Lung (tissue), 12 donors: ENCODE measurements around the gene ASCC3. TPM values are rescaled to one million over a fixed set of nuclear protein-coding genes. Genes with fewer than 3 reads are reported as not detected.

Experiments used
- ATAC-seq: fragments of 200-7000 bp; cut with Tn5 transposase; one replicate; pipeline ENCODE4 v1.9.1; 2020; ENCODE audit warnings: moderate number of reproducible peaks; ENCODE audit not compliant: insufficient read depth, low FRiP score
- DNase-seq, 3 donors: peaks; one replicate each; pipeline ENCODE4 v3.0.0-alpha.2; 2013 to 2017
- H3K27ac ChIP-seq, 2 donors: one replicate each; pipeline ENCODE4 v1.5.1; 2013; ENCODE audit warnings: mild to moderate bottlenecking in 2 of 2, moderate library complexity in 2 of 2, control low read depth in 1 of 2, inconsistent platforms in 1 of 2, low read depth in 1 of 2, low read length in 1 of 2
- H3K27me3 ChIP-seq, 3 donors: one replicate each; pipeline ENCODE4 v1.5.1; 2013; ENCODE audit warnings: low read length in 2 of 3; ENCODE audit not compliant: control insufficient read depth in 3 of 3, insufficient read depth in 3 of 3
- H3K36me3 ChIP-seq, 4 donors: one replicate each; pipeline ENCODE4 v1.5.1; 2013; ENCODE audit warnings: low read length in 4 of 4, mild to moderate bottlenecking in 1 of 4, moderate library complexity in 1 of 4; ENCODE audit not compliant: control insufficient read depth in 4 of 4, insufficient read depth in 4 of 4
- H3K4me1 ChIP-seq, 5 donors: one replicate each; pipeline ENCODE4 v1.5.1; 2013; ENCODE audit warnings: low read length in 5 of 5, mild to moderate bottlenecking in 2 of 5, moderate library complexity in 1 of 5; ENCODE audit not compliant: control insufficient read depth in 5 of 5, insufficient read depth in 5 of 5
- H3K4me3 ChIP-seq: one replicate; pipeline ENCODE4 v1.5.1; 2013; ENCODE audit warnings: mild to moderate bottlenecking, control low read depth, moderate library complexity
- H3K9ac ChIP-seq, 2 donors: one replicate each; pipeline ENCODE4 v1.5.1; 2013; ENCODE audit warnings: low read length in 2 of 2, control low read depth in 1 of 2; ENCODE audit not compliant: insufficient read depth in 1 of 2
- H3K9me3 ChIP-seq, 4 donors: one replicate each; pipeline ENCODE4 v1.5.1; 2013; ENCODE audit warnings: low read length in 3 of 4, mild to moderate bottlenecking in 1 of 4, moderate library complexity in 1 of 4; ENCODE audit not compliant: control insufficient read depth in 4 of 4, insufficient read depth in 3 of 4
- WGBS, 2 donors: extraction: QIAGEN DNeasy Blood & Tissue Kit; methylation state at CpG; one replicate each; pipeline ENCODE4 v1.1.7; 2013; 5-methylcytosine and 5-hydroxymethylcytosine counted together
- polyA plus RNA-seq, 2 donors: library from polyadenylated mRNA; stranded (reverse); fragments of 200-250 nt; gene quantifications; one replicate each; pipeline ENCODE4 v1.2.1, GENCODE V29; 2013
- total RNA-seq, 2 donors: library from RNA; depleted of rRNA in 1 of 2; stranded (reverse); fragments of >200 nt in 1 of 2; gene quantifications; one replicate each; pipeline ENCODE4 v1.2.1, GENCODE V29; 2014 to 2021
- TF ChIP-seq, protein P1 (sequence below): IDR thresholded peaks from 2 replicates; pipeline ENCODE4 v1.5.1; 2012; ENCODE audit warnings: mild to moderate bottlenecking; ENCODE audit errors: control extremely low read depth, extremely low read depth
- donor health status: control.
- donor health status: control.
- donor health status: Bipolar disorder and iron deficiency.
- donor health status: healthy.
- donor health status: DM: yes; HTN: yes; CAD: no.

The ASCC3 gene
- total and polyA plus RNA-seq, 4 donors, result 5.3 to 49.2 (median 22.0) TPM

DNA sequence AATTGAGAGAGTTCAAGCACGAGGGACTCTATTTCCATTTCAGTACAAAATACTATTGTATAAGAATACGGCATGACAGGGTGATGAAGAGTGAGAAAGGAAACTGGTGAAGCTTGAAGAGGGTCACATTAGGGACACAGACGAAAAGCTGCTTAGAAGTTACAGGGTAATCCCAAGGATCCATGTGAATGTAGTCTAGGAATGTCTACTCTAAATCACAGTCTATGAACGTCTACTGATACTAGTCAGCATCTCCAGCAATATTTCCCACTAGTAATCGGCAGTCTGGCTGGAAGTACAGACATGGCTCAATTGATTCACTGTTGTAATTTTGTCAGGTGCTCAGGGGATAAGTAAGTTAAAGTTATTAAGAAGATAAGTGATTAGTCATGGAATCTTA is 156.4 kb downstream of the ASCC3 start:
- H3K27me3 ChIP-seq, result no peaks in the 10 kb centered on the region
- H3K4me1 ChIP-seq, result peaks cover 0 to 4% (median 0%) of the 10 kb centered on the region in 5 donors
- no peaks in the 10 kb centered on the region for H3K9me3 ChIP-seq
- H3K9ac ChIP-seq, result no peak overlapping the region
- TF ChIP-seq, protein P1, sequence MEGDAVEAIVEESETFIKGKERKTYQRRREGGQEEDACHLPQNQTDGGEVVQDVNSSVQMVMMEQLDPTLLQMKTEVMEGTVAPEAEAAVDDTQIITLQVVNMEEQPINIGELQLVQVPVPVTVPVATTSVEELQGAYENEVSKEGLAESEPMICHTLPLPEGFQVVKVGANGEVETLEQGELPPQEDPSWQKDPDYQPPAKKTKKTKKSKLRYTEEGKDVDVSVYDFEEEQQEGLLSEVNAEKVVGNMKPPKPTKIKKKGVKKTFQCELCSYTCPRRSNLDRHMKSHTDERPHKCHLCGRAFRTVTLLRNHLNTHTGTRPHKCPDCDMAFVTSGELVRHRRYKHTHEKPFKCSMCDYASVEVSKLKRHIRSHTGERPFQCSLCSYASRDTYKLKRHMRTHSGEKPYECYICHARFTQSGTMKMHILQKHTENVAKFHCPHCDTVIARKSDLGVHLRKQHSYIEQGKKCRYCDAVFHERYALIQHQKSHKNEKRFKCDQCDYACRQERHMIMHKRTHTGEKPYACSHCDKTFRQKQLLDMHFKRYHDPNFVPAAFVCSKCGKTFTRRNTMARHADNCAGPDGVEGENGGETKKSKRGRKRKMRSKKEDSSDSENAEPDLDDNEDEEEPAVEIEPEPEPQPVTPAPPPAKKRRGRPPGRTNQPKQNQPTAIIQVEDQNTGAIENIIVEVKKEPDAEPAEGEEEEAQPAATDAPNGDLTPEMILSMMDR, result no peak
- H3K27ac ChIP-seq, result no peak overlapping the region
- no peak overlapping the region for H3K4me3 ChIP-seq
- no peaks in the 10 kb centered on the region for H3K36me3 ChIP-seq
- 87 to 89% methylated on average over 5 of the region's 5 CpGs for WGBS, 2 donors
- DNase-seq (no peak), ATAC-seq (no peak)

- H3K27ac ChIP-seq, result no peak overlapping the region
- no peaks in the 10 kb centered on the region for H3K36me3 ChIP-seq
- H3K9ac ChIP-seq, result no peak overlapping the region
- ATAC-seq, result no peak
- TF ChIP-seq, protein P1, result no peak
- no peaks in the 10 kb centered on the region for H3K9me3 ChIP-seq
- no peaks in the 10 kb centered on the region for H3K27me3 ChIP-seq
- WGBS, 2 donors, result 70 to 82% methylated on average over 1 of the region's 1 CpG
- H3K4me3 ChIP-seq, result no peak overlapping the region
- peaks cover 0 to 4% (median 0%) of the 10 kb centered on the region in 5 donors for H3K4me1 ChIP-seq
- no peak for DNase-seq
These were observed 156.9 kb downstream of the ASCC3 start for GRCh38 chr6:100724222-100724621.

DNA sequence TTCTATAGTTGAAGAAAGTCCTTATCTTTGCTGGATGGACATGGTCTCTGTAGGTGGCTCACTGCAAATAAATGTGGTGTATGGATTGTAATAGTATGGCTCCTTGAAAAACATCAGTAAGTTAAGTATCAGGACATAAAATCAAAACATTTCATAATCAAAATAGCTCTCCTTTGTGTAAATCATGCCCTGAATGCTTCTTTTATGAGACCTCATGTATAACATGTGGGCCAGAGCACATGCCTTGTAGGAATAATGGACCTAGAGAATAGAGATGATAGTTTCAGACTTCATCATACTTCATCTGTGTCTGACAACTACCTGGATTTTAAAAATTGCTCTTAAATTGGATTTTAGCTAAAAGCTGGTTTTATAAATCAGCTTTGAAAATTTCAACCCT is 159.9 kb downstream of the ASCC3 start:
- Histone ChIP-seq H3K27ac (no peak overlapping the region), H3K27me3 (no peaks in the 10 kb centered on the region), H3K36me3 (no peaks in the 10 kb centered on the region), H3K9me3 (no peaks in the 10 kb centered on the region), H3K9ac (no peak overlapping the region), H3K4me3 (no peak overlapping the region), H3K4me1 (peaks cover 0 to 2% (median 0%) of the 10 kb centered on the region in 5 donors)
- ATAC-seq (no peak), DNase-seq (no peak)
- TF ChIP-seq, protein P1, result no peak
